PC-9 (cell line): ENCODE data around the gene ABL1. TPM values are rescaled to one million over a fixed set of nuclear protein-coding genes. Genes with fewer than 3 reads are reported as not detected.

Source experiments
- BruUV-seq: library from RNA; stranded (reverse); fragments of 400-500 nt; replicated peaks from 2 replicates; lab custom pipeline; 2021; lab: Mats Ljungman, UMichigan
- CTCF ChIA-PET: fragments of 300-600 bp; sonication (Branson Sonifier 250); formaldehyde crosslinking; loops from one replicate; lab custom pipeline; 2022; ENCODE audit warnings: antibody characterized with exemption; lab: Charles Lee
- POLR2A ChIA-PET: fragments of 300-600 bp; sonication (Branson Sonifier 250); formaldehyde crosslinking; loops from one replicate; lab custom pipeline; 2022; ENCODE audit warnings: antibody characterized with exemption; ENCODE audit not compliant: unreplicated experiment; lab: Charles Lee
- DNase-seq, 2 experiments: peaks; one replicate each; pipeline versions ENCODE4 v3.0.0 to v3.0.0-alpha.2; 2015 to 2022; ENCODE audit warnings: mixed read lengths in 1 of 2
- H2AFZ ChIP-seq: fragments of 200-600 bp; sonication (generic); 2 replicates; pipeline ENCODE4 v1.8.1; 2017; ENCODE audit warnings: antibody characterized with exemption
- H3F3A ChIP-seq: fragments of 200-600 bp; sonication (generic); 2 replicates; pipeline ENCODE4 v1.8.1; 2017; ENCODE audit warnings: antibody characterized with exemption, mild to moderate bottlenecking, low read depth; ENCODE audit not compliant: insufficient read depth
- H3K27ac ChIP-seq: fragments of 200-600 bp; sonication (generic); 2 replicates; pipeline ENCODE4 v1.6.1; 2016; ENCODE audit warnings: mixed run types
- H3K27me3 ChIP-seq: fragments of 200-600 bp; sonication (generic); 2 replicates; pipeline ENCODE4 v1.6.1; 2016; ENCODE audit warnings: low read depth, mixed run types; ENCODE audit not compliant: insufficient read depth
- H3K36me3 ChIP-seq: fragments of 200-600 bp; sonication (generic); 2 replicates; pipeline ENCODE4 v1.6.1; 2016; ENCODE audit warnings: low read depth, mixed run types
- H3K4me1 ChIP-seq: fragments of 200-600 bp; sonication (generic); replicated peaks from 2 replicates; pipeline ENCODE4 v1.6.1; 2016; ENCODE audit warnings: mixed run types; ENCODE audit not compliant: insufficient read depth
- H3K4me2 ChIP-seq: fragments of 200-600 bp; sonication (generic); 2 replicates; pipeline ENCODE4 v1.6.1; 2017; ENCODE audit warnings: mixed run types
- H3K4me3 ChIP-seq: fragments of 200-600 bp; sonication (generic); 2 replicates; pipeline ENCODE4 v1.6.1; 2016; ENCODE audit warnings: mixed run types
- H3K79me2 ChIP-seq: fragments of 200-600 bp; sonication (generic); 2 replicates; pipeline ENCODE4 v1.6.1; 2017; ENCODE audit warnings: low read depth, mixed run types
- H3K9me2 ChIP-seq: fragments of 200-600 bp; sonication (generic); 2 replicates; pipeline ENCODE4 v1.8.1; 2017; ENCODE audit warnings: mild to moderate bottlenecking; ENCODE audit not compliant: insufficient read depth
- H3K9me3 ChIP-seq: fragments of 200-600 bp; sonication (generic); 2 replicates; pipeline ENCODE4 v1.8.1; 2016; ENCODE audit warnings: low read depth; ENCODE audit not compliant: insufficient read depth
- H4K20me1 ChIP-seq: fragments of 200-600 bp; sonication (generic); 2 replicates; pipeline ENCODE4 v1.8.1; 2017; ENCODE audit not compliant: insufficient read depth
- EZH2 ChIP-seq: fragments of 200-600 bp; sonication (generic); IDR thresholded peaks from 2 replicates; pipeline ENCODE4 v1.8.0; 2017; ENCODE audit warnings: antibody characterized with exemption, low read depth
- intact Hi-C: fragments of 100-400 bp; cut with micrococcal nuclease; formaldehyde crosslinking; loops from one replicate; pipeline ENCODE4 v1.10.0; 2022; ENCODE audit not compliant: unreplicated experiment
- total RNA-seq: library from RNA; stranded (reverse); gene quantifications from 2 replicates; pipeline ENCODE4 v1.2.3, GENCODE V29; 2021
- TF ChIP-seq, protein P1 (sequence below): fragments of 200-600 bp; sonication (generic); conservative IDR thresholded peaks from 2 replicates; pipeline ENCODE4 v1.6.1; 2017; ENCODE audit warnings: mixed run types, antibody characterized with exemption, mild to moderate bottlenecking, moderate library complexity

The ABL1 gene
- total RNA-seq, 1 experiment from 2014 or later: 54.8 TPM

DNA sequence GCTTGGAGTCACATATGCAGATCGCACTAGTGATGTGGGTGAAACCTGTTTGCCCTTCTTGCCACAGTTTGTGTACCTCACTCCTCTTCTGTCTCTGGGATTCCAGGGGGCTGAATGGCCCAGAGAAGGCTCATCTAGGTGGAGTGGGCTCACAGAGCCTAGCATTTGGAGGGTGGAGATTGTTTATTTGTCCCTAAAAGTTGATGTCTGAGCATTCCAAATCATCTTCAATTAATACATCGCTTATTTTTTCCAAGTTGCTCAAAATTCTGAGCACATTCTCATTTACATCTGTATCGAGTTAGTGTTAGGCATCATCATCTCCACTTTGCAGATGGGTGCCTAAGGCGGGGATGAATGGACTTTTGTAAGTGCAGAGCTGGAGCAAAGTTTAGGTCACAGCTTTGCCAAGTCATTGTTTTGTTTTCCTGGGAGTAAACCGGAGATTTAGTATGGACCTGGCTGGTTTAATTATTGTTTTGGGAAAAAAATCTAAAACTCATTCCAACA is 2.0 kb downstream of the ABL1 start:
- Histone ChIP-seq H3K27ac (0 out of 2 replicates have a peak overlapping the region, but pooled peaks have one; percentile 1), H3K4me1 (peaks cover 30% of the 10 kb centered on the region), H3K4me2 (peak overlapping the region; percentile 98), H3K4me3 (peak overlapping the region; percentile 72; the same call in 1 of the 2 replicates), H3K79me2 (peaks cover 69% of the 10 kb centered on the region), H3F3A (peaks cover 22% of the 10 kb centered on the region; the same call in 1 of the 2 replicates), H3K9me2 (no peaks in the 10 kb centered on the region), H3K36me3 (no peaks in the 10 kb centered on the region; the same call in 1 of the 2 replicates), H3K9me3 (no peaks in the 10 kb centered on the region), H3K27me3 (no peaks in the 10 kb centered on the region), H2AFZ (no peak overlapping the region), H4K20me1 (peaks cover 7% of the 10 kb centered on the region)
- TF ChIP-seq EZH2: no peak
- TF ChIP-seq, protein P1, sequence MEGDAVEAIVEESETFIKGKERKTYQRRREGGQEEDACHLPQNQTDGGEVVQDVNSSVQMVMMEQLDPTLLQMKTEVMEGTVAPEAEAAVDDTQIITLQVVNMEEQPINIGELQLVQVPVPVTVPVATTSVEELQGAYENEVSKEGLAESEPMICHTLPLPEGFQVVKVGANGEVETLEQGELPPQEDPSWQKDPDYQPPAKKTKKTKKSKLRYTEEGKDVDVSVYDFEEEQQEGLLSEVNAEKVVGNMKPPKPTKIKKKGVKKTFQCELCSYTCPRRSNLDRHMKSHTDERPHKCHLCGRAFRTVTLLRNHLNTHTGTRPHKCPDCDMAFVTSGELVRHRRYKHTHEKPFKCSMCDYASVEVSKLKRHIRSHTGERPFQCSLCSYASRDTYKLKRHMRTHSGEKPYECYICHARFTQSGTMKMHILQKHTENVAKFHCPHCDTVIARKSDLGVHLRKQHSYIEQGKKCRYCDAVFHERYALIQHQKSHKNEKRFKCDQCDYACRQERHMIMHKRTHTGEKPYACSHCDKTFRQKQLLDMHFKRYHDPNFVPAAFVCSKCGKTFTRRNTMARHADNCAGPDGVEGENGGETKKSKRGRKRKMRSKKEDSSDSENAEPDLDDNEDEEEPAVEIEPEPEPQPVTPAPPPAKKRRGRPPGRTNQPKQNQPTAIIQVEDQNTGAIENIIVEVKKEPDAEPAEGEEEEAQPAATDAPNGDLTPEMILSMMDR: no peak
- ChIA-PET CTCF (interaction anchor here (0.6 to 0.7 kb wide), 2 partner anchors 13 to 24 kb away, joined by 7 read pairs; no protein-coding TSS in a partner anchor), POLR2A (no interaction called here)
- no TSS peak for BruUV-seq
- intact Hi-C loops: no loop called here
- DNase-seq: no peak

- peaks cover 30% of the 10 kb centered on the region for H3K4me1 ChIP-seq
- H3K27ac ChIP-seq: 0 out of 2 replicates have a peak overlapping the region, but pooled peaks have one; percentile 1
- intact Hi-C loops: no loop called here
- H3K9me3 ChIP-seq: no peaks in the 10 kb centered on the region
- H4K20me1 ChIP-seq: peaks cover 7% of the 10 kb centered on the region
- peaks cover 75% of the 10 kb centered on the region for H3K79me2 ChIP-seq
- no peaks in the 10 kb centered on the region; the same call in 1 of the 2 replicates for H3K36me3 ChIP-seq
- no peak for DNase-seq
- H3K27me3 ChIP-seq: no peaks in the 10 kb centered on the region
- H3K4me3 ChIP-seq: no peak overlapping the region
- ChIA-PET CTCF (interaction anchor here (0.6 kb wide), 1 partner anchor 66 kb away, joined by 3 read pairs; no protein-coding TSS in a partner anchor), POLR2A (no interaction called here)
- TF ChIP-seq EZH2: no peak
- TF ChIP-seq, protein P1: no peak
- H2AFZ ChIP-seq: no peak overlapping the region
- no peaks in the 10 kb centered on the region for H3K9me2 ChIP-seq
- H3K4me2 ChIP-seq: peak overlapping the region; percentile 98
- H3F3A ChIP-seq: peaks cover 22% of the 10 kb centered on the region; the same call in 1 of the 2 replicates
- BruUV-seq: no TSS peak
Observed at GRCh38 chr9:130837643-130838042, 2.6 kb downstream of the ABL1 start.

GRCh38 chr9:130839132-130840111 is 4.4 kb downstream of the ABL1 start:
- no peak overlapping the region for H3K4me2 ChIP-seq
- H3K9me2 ChIP-seq: no peaks in the 10 kb centered on the region
- H3K9me3 ChIP-seq: no peaks in the 10 kb centered on the region
- H2AFZ ChIP-seq: no peak overlapping the region
- TF ChIP-seq, protein P1: no peak
- no peak for TF ChIP-seq EZH2
- no peaks in the 10 kb centered on the region; the same call in 1 of the 2 replicates for H3K36me3 ChIP-seq
- H3F3A ChIP-seq: peaks cover 12% of the 10 kb centered on the region; the same call in 1 of the 2 replicates
- BruUV-seq: no TSS peak
- POLR2A ChIA-PET: interaction anchor here (0.6 kb wide), 1 partner anchor 14 kb away, joined by 5 read pairs; no protein-coding TSS in a partner anchor
- peaks cover 12% of the 10 kb centered on the region for H4K20me1 ChIP-seq
- no peak overlapping the region for H3K27ac ChIP-seq
- CTCF ChIA-PET: no interaction called here
- peaks cover 20% of the 10 kb centered on the region for H3K4me1 ChIP-seq
- no peak for DNase-seq
- no peaks in the 10 kb centered on the region for H3K27me3 ChIP-seq
- intact Hi-C loops: no loop called here
- H3K79me2 ChIP-seq: peaks cover 77% of the 10 kb centered on the region
- H3K4me3 ChIP-seq: no peak overlapping the region
